Stimulated activated CD4-positive, alpha-beta T cell treated with anti-CD3 and anti-CD28 coated beads, Interleukin-4, amount 100 ng/mL, for 4 hours (primary cell): ENCODE results near the gene NR1D1.

Experiments
- DNase-seq, 2 experiments: peaks; one replicate each; pipeline ENCODE4 v3.0.0-alpha.2; 2020

NR1D1 gene

DNA sequence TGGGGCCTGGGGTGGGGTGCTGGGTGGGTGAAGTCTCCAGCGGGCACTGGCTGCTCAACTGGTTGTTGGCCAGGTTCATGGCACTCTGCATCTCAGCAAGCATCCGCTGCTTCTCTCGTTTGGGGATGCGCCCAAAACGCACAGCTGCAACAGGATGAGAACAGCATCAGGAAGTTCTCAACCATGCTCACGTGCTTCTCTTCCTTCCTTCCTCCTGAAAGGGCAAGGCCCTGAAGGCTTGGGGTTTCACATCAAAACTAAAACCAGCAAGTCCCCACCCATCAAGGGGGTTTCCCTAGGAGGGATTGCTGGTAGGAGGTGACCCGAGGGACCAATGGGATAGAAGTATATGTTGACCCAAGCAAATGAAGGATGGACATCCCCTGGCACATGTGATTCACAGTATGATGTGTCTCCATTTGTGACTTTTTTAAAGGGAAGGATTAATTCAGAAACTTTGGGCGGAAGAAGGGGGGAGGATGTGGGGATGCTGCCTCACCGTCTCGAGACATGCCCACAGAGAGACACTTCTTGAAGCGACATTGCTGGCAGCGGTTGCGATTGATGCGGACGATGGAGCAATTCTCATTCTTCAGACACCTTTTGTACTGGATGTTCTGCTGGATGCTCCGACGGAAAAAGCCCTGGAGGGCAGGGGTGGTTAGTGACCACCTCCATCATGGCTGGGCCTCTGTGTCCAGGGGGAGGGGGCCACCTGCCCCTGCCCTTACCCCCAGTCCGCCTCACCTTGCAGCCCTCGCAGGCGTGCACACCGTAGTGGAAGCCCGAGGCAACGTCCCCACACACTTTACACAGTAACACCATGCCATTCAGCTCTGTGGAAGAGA is 4.2 kb downstream of the NR1D1 start:
- DNase-seq = peak; percentile 54 to 88

DNA sequence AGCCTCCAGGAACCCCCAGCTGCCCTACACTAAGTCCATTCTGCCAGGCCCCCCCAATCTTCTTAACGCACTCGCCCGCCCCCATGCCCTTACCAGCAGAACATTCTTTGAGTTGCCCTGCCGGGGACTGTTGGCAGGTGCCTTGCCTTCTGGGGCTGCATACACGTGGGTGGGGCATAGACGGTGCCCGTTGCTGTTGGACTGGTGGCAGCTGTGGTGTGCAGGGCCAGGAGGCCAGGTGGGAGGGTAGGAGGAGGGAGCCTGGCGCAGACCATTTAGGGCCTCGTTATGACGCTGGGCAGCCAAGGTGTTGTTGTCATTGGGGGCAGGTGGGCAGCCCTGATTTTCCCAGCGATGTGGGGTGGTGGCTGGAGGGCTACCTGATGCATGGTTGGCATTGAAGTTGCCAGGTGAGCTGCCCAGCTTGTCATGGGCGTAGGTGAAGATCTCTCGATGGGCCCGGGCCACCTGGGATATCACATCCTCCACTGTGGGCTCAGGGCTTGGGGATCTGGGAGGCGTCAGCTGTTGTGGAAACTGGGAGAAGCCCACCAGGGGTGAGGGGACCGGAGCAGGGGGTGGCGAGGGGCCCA is 4.9 kb downstream of the NR1D1 start:
- DNase-seq = no peak

DNA sequence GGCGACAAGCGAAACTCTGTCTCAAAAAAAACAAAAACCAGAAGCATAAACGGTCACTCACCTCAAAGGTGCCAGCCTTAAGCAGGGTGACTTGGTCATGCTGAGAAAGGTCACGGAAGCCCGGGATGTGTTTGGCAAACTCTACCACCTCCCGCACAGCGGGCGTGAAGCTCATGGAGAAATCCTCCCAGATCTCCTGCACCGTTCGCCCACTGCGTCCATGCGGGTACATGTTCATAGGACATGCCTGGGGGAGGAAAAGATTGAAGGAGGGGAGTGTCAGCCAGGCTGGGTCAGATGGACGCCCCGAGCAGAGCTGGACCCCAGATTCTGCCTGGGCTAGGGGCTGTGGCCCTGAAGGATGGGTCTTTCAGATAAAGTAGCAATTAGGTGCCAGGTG is 5.5 kb downstream of the NR1D1 start:
- DNase-seq = no peak

DNA sequence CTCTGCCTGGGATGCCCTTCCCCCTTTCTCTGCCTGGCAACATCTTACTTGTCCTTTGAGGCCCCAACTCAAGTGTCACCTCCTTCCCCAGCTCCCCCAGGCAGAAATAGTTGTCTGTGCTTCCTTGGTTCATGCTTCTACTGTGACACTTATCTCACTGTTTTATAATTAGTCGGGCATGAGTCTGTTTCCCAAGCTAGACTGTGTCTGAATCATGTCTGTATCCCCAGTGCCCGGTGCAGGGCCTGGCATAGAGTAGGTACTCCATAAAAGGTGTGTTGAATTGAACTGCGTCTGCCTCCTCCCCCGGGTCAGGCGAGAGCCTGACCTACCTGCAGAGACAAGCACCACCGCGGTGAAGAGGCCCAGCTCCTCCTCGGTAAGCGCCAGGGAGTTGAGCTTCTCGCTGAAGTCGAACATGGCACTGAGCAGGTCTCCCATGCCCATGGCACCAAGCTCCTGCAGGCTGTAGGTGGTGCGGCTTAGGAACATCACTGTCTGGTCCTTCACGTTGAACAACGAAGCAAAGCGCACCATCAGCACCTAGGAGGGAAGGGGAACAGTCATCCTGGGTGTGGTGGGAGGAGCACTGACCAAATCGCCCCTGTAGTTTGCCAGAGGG is 6.7 kb downstream of the NR1D1 start:
- no peak for DNase-seq

DNA sequence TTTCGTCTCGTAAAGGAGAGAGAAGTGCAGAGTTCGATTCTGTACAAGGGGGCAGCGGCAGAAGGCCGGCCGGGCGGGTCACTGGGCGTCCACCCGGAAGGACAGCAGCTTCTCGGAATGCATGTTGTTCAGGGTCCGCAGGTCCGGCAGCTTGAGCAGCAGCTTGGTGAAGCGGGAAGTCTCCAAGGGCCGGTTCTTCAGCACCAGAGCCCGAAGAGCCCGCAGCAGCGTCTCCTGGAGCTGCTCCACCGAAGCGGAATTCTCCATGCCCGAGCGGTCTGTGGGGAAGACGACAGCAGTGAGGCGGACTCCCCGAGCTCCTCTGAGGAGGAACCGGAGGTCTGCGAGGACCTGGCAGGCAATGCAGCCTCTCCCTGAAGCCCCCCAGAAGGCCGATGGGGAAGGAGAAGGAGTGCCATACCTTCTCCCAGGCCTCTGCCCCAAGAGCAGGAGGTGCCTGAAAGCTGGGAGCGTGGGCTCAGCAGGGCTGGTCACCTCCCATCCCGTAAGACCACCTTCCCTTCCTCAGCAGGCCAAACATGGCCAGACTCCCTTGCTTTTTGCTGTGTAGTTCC is 7.3 kb downstream of the NR1D1 start:
- DNase-seq = no peak

DNA sequence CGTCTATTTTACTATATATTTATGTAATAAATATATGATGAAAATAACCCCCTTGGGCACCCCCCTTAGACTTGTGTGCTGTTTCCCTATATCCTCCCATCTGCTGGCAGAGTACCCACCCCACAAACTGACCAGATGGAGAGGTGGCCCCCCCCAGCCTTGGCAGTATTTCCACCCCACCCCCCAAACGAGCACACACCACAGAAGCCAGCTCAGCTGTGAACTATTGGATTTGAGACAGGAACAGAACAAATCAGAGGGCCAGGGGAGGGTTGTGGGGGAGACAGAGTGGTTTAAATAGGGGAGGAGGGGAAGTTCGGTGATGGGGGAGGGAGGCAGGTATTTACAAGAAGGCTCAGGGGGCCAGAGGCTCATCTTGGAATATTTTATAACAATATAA is 7.8 kb downstream of the NR1D1 start:
- no peak for DNase-seq

DNA sequence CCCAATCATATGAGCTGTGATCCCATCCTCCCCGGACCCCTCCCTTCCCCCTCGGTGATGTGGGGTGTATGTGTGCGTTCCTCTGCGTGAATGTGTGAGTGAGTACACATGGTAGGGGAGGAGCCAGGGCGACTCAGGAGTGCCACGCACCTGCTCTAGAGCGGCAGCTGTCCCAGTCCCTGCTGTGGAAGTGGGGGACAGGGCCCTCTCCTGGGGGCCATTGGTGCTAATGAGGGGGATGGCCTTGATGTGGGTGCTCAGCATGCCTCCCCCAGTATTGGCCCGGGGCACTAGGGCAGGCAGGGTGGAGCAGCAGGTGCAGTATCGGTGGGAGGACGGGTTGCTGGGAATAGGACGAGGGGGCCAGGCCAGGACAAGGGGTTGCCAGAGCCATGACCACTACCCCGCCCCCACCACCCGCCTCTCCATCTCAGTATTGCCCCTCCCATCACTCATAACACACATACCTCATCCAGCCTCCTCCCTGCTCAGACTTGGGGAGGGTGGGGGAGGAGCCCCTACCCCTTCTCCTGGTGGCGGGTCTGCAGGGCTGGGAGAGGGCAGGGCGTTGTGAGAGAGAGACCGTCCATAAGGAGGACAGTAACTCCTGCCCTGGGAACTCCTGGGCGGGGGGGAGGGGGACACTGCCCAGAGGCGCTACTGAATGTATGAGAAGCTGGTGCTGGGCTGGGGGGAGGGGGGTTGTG is 8.5 kb downstream of the NR1D1 start:
- no peak for DNase-seq

DNA sequence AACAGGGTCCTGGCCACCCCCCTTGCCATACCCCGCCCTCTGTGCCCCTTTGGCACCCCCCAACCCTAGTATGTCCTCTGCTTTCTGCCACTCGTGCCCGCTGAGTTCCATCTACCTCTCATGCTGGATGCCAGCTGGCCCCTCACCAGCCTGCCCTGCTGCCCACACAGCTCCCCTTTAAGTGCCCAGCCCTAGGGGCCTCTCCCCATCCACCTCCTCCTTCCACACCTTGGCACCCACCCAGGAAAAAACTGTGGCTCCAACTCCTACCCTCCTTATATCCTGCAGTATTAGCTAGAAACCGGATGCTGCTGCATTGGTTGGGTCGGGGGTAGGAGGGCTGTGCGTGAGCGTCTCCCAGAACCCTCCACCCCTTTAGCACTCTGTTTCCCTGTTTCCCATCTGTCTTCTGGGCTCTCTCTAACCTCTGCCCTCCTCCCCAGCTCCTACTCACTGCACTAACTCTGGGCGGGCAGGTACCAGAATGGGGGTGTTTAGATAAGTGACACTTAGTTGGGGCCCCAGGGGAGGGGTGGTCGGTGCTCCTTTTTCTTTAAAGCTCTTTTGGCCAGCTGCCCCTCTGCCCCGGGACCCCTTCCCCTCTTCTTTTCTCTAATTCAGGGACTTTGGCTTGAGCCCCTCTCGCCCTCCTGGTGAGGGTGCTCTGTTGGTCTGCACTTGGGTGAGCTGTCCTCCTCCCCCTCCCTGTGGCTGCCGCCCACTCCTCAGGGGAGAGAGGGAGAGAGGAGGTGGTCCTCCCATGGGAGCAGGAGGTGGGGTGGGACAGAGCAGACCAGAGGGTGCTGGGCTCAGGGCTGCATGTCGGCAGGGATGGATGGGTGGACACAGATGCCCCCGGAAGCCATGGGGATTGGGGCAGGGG is 9.9 kb downstream of the NR1D1 start:
- DNase-seq = no peak

DNA sequence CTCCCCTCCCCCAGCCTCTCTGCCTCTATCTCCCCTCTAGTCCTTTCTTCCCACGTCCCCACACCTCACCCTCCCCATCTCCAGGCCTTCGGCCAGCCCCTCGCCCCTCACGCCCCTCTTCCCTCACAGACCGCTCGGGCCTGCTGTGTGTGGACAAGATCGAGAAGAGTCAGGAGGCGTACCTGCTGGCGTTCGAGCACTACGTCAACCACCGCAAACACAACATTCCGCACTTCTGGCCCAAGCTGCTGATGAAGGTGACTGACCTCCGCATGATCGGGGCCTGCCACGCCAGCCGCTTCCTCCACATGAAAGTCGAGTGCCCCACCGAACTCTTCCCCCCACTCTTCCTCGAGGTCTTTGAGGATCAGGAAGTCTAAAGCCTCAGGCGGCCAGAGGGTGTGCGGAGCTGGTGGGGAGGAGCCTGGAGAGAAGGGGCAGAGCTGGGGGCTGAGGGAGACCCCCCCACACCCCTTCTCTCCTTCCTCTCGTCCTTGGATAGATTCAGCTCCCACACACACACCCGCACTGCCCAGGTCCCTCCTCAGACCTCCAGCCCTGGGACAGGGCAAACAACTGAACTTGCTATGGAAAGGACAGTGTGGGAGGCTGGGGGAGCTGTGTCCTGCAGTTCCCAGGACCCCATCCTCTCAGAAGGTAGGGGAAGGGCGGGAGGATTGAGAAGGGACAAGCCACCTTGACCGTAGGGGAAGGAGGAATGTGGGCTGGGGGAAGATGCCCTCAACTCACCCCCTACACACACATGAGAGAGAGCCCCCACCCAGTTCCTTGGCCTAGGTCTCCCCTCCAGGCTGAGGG is 11.1 kb downstream of the NR1D1 start:
- no peak for DNase-seq

DNA sequence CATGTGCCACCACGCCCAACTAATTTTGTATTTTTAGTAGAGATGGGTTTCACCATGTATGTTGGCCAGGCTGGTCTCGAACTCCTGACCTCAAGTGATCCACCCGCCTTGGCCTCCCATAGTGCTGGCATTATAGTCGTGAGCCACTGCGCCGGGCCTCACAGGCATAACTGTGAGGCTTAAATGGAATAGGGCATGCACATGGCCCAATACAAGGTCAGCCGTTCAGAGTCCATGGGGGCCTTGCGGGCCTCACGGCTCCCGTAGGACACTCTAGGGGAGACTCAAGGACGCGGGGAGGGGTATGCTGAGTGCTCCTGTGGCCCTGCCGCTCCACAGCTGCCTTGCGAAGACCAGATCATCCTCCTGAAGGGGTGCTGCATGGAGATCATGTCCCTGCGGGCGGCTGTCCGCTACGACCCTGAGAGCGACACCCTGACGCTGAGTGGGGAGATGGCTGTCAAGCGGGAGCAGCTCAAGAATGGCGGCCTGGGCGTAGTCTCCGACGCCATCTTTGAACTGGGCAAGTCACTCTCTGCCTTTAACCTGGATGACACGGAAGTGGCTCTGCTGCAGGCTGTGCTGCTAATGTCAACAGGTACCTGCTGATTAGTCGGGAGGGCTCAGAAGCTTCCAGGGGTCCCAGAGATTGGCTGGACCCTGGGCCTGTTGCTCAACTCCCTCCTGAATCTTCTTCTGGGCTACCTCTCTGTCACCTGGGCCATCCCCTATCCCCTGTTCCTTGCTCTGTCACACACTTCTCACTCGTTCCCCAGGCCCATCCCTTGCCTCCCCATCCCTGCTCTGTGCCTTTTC is 12.3 kb downstream of the NR1D1 start:
- DNase-seq = no peak

DNA sequence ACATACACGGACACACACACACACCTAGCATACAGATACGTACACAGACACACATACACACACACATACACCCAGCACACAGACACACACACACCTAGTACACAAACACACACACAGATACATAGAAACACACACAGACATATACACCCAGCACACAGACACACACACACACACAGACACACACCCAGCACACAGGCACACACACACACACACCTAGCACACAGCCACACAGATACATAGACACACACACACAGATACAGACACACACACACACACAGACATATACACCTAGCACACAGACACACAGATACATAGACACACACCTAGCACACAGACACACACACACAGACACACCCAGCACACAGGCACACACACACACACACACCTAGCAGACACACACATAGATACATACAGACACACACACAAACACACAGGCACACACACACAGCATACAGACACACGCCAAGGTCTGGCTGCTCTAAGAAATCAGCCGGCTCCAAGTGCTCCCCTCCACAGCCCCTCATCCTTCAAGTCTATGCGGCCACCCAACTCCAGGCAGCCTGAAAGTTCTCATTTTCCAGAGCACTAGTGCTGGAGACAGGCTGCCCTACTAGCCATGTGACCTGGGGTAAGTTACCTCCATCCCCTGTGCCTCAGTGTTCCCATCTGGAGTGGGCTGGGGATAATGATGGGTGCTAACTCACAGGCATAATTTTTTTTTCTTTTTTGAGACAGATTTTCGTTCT is 13.2 kb downstream of the NR1D1 start:
- no peak for DNase-seq

DNA sequence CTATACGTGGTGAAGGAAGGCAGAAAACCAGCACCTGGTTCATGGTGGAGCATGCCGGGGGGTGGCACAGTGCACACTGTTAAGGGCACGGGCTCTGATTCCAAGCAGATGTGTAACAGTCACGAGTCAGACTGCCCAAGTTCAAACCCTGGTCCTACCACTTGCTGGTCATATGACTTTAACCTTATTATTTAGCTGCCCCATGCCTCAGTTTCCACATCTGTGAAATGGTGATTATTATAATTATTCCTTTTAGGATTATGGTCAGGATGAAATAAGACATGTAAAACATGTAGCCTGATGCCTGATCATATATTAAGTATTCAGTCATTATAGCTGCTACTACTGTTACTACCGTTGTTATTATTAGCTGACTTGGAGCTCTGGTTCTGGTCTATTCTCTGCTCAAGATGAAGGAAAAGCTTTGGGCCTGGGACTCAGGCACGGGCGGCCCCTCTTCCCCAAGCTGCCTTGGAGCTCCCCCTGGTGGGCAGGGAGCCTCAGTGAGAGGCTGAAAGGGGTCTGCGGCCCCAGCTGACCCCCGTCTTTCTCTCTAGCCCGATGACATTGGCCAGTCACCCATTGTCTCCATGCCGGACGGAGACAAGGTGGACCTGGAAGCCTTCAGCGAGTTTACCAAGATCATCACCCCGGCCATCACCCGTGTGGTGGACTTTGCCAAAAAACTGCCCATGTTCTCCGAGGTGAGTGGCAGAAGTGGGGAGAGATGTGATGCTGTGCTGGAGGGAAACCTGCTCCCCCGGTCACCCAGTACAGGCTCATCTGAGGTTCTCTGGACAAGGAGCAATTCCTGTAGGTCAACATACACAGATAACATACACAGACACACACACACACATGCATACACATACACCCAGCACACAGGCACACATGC is 14.0 kb downstream of the NR1D1 start:
- peak; percentile 46 to 71 for DNase-seq

DNA sequence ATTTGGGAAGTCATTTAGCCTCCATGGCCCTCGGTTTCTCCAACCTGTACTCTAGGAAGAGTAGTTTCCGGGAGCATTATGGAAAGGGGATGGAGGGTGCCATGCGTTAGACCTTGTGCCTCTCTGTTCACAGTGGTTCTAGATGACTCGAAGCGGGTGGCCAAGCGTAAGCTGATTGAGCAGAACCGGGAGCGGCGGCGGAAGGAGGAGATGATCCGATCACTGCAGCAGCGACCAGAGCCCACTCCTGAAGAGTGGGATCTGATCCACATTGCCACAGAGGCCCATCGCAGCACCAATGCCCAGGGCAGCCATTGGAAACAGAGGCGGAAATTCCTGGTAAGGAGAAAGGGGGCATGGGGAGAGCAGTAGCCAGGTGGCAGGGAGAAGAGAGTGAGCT is 15.9 kb downstream of the NR1D1 start:
- DNase-seq = no peak

DNA sequence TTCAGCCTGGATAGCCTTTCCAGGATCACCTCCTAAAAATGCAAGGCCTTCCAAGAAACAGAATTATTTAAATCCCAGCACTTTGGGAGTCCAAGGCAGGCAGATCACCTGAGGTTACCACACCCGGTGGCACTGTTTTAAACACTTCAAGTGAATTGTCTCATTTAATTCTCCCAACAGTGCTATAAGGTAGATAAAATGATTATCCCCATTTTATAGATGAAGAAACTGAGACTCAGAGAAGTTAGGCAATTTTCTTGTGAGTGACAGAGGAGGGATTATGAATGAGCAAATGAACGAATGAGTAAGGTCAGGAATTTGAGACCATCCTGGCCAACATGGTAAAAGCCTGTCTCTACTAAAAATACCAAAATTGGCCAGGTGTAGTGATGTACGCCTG is 20.8 kb downstream of the NR1D1 start:
- no peak for DNase-seq

DNA sequence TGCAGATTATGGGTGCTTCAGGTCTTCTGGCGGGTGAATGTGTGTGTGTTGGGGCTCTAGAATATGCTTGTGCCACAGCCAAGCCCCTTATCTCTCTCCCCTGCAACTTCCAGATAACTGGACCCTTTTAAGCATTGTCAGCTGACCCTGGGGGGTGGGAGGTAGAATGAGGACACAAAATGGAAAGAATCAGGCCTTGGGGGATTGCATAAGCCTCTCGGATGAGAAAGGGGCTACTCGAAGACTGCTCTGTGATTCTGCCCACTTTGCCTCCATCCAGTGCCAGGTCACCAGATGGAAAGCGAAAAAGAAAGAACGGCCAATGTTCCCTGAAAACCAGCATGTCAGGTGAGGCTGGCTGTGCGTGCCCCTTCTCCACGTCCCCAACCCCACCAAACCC is 23.8 kb downstream of the NR1D1 start:
- no peak for DNase-seq

DNA sequence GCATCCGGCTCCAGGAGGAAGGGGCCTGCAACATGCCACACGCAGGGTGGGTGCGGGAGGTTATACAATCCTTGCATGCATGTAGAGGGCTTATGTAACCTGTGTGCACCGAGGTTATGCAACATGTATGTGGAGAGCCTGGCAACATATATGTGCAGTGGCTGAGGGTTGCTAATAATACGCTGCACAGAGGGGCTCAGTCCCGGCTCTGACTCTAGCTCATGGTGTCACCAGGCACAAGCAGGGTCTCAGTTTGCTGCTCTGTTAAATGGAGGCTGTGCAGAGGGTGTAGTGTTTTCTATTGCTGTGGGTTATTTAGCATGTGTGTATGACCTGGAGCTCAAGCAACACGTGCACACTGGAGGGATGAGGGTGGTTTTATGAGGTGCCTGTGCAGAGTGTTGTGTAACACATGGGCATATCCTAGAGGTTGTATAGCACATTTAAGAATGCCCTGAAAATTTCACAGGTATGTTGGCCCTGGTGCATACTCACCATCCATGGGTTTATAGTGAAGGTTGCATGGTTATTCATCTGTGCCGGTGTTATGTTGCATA is 24.4 kb downstream of the NR1D1 start:
- DNase-seq = no peak

DNA sequence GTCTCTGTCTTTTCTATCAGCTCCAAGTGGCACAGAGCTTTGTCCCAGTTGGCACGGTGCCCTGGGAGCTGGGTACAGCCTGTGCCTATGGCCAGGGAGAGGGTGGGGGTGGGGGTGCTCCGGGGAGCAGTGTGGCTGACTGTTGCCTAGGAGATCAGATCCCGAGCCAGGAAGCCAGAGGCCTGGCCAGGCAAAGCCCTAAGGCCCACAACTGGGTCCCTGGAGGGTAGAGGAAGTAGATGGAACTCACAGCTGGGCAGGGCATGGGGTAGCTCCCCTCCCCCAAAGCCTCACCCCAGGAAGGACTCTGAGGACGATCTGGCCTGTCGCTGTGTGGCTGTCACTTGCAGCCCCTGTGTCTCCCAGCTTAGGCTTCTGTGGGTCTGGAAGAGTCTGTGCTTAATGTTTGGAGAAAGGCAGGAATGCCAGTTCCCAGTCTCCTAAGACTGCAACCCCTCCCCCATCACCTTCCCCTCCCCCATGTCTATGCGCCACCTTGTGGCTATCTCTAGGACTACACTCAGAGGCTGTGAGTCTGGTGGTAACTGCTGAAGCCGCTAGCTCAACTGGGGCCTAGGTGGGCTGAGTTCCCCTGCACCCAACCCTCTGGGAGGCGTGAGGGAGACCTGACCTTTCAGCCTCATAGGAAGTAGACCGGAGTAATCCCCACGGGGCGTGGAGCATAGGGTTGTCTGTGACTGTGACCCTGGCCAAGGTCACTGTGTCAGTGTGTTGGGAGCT is 25.0 kb downstream of the NR1D1 start:
- DNase-seq = peak; percentile 56 to 63

DNA sequence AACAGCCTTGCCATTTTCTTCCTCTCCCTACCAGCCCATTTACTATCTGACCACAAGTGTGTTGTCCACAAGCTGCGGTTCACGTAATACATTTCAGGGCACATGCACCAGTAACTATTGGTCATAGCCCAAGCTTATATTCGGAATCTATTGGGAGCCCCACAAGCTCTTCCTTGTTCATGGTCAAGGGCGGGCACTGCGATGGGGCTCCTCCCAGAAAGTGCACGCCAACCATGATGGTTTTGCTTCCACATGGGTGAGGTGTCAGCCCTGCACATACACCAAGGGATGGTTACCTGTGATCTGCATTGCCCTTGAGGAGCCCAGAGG is 25.6 kb downstream of the NR1D1 start:
- no peak for DNase-seq
